ENCODE data around the gene PEAR1. TPM values are rescaled to one million over a fixed set of nuclear protein-coding genes. Genes with fewer than 3 reads are reported as not detected.

The PEAR1 gene
- total and polyA plus RNA-seq, 8 donors = 1.2 to 16.3 (median 2.7) TPM

DNA sequence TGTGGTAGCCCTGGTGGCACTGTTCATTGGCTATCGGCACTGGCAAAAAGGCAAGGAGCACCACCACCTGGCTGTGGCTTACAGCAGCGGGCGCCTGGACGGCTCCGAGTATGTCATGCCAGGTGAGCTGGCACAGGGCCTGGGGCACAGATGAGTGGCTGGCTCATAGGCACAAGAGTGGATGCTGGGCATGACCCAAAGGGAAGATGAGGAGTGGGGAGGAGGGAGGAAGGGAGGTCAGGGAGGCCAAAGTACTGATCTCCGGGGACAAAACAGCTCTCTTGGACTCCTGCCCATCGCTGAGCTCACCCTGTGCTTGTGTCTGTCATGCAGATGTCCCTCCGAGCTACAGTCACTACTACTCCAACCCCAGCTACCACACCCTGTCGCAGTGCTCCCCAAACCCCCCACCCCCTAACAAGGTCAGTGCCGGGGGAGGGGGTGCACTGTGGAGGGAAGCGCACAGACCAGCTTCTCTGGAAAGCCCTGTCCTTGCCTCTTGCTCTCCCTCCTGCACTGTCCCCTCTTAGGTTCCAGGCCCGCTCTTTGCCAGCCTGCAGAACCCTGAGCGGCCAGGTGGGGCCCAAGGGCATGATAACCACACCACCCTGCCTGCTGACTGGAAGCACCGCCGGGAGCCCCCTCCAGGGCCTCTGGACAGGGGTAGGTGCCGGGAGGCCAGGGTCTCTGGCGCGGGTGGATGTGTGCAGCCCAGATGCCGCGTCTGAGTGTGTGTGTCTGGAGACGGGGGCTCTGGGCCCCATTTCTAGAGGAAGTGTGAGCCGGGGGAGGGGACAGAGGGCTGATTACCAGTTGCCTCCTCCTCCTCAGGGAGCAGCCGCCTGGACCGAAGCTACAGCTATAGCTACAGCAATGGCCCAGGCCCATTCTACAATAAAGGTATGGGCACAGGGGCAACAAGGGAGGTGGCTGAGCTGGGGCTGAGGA lies 19.6 kb downstream of the PEAR1 start:
- Histone ChIP-seq H3K4me1 (peaks cover 0 to 18% (median 13%) of the 10 kb centered on the region in 4 donors), H3K27me3 (peaks cover 0 to 66% (median 7%) of the 10 kb centered on the region in 3 donors), H3K4me3 (no peak overlapping the region), H3K36me3 (peaks cover 3 to 39% (median 27%) of the 10 kb centered on the region in 4 donors), H3K27ac (no peak overlapping the region), H3K9me3 (peaks cover 0 to 3% (median 0%) of the 10 kb centered on the region in 4 donors)
- peak in 1 of 2 donors; percentile 61 for DNase-seq
- intact Hi-C loops (cut with DNase I; ENCODE audit: low total_unique reads) = no loop called here
- WGBS, 5 donors = 50 to 74% (median 69%) methylated on average over 21 to 24 of the region's 24 CpGs
- TF ChIP-seq POLR2AphosphoS5 (IDR thresholded peaks at IDR 0.05) (no peak), POLR2A (IDR thresholded peaks at IDR 0.05) (no peak), EP300 (IDR thresholded peaks at IDR 0.05) (no peak)
- TF ChIP-seq, protein P1, sequence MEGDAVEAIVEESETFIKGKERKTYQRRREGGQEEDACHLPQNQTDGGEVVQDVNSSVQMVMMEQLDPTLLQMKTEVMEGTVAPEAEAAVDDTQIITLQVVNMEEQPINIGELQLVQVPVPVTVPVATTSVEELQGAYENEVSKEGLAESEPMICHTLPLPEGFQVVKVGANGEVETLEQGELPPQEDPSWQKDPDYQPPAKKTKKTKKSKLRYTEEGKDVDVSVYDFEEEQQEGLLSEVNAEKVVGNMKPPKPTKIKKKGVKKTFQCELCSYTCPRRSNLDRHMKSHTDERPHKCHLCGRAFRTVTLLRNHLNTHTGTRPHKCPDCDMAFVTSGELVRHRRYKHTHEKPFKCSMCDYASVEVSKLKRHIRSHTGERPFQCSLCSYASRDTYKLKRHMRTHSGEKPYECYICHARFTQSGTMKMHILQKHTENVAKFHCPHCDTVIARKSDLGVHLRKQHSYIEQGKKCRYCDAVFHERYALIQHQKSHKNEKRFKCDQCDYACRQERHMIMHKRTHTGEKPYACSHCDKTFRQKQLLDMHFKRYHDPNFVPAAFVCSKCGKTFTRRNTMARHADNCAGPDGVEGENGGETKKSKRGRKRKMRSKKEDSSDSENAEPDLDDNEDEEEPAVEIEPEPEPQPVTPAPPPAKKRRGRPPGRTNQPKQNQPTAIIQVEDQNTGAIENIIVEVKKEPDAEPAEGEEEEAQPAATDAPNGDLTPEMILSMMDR (IDR thresholded peaks at IDR 0.05) = no peak

DNA sequence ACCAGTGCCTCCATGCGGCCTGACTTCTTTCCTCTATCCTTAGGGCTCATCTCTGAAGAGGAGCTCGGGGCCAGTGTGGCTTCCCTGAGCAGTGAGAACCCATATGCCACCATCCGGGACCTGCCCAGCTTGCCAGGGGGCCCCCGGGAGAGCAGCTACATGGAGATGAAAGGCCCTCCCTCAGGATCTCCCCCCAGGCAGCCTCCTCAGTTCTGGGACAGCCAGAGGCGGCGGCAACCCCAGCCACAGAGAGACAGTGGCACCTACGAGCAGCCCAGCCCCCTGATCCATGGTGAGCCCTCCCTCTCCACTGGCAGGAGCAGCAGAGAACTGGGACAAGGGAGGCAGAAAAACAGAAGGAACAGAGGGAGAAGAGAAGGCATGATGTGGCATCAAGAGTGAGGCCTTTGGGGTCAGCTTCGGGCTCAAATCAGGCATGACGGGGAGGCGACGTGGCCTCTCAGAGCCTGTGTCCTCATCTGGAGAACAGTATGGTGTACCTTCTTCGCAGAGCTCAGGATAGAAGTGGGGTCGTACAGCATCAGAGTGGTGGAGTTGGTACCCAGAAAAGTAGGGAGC lies 20.4 kb downstream of the PEAR1 start:
- peaks cover 3 to 33% (median 27%) of the 10 kb centered on the region in 4 donors for H3K36me3 ChIP-seq
- peaks cover 0 to 10% (median 9%) of the 10 kb centered on the region in 4 donors for H3K4me1 ChIP-seq
- TF ChIP-seq EP300 (IDR thresholded peaks at IDR 0.05) = no peak
- no peak for TF ChIP-seq POLR2A (IDR thresholded peaks at IDR 0.05)
- TF ChIP-seq, protein P1 (IDR thresholded peaks at IDR 0.05) = no peak
- TF ChIP-seq POLR2AphosphoS5 (IDR thresholded peaks at IDR 0.05) = no peak
- peaks cover 0 to 9% (median 0%) of the 10 kb centered on the region in 4 donors for H3K9me3 ChIP-seq
- intact Hi-C loops (cut with DNase I; ENCODE audit: low total_unique reads) = no loop called here
- no peak overlapping the region for H3K27ac ChIP-seq
- 78 to 93% (median 86%) methylated on average over 10 to 13 of the region's 13 CpGs for WGBS, 5 donors
- DNase-seq = no peak
- H3K4me3 ChIP-seq = no peak overlapping the region
- peaks cover 0 to 61% (median under 1%) of the 10 kb centered on the region in 3 donors for H3K27me3 ChIP-seq

DNA sequence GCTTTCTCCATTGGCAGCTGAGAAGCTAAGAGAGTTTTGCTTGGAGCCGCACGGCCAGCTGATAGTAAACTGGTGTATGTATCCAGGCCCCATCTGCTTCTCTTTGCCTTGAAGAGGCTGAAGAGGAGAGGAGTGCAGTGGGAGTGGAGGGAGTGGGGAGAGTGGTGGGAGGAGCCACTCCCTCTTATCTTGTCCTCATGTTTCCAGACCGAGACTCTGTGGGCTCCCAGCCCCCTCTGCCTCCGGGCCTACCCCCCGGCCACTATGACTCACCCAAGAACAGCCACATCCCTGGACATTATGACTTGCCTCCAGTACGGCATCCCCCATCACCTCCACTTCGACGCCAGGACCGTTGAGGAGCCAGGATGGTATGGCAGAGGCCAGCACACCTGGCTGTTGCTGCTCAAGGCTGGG lies 20.9 kb downstream of the PEAR1 start:
- 74 to 84% (median 81%) methylated on average over 9 of the region's 9 CpGs for WGBS, 5 donors

More for the DNA sequence above, 20.9 kb downstream of the PEAR1 start:
- Histone ChIP-seq H3K36me3 (peaks cover 3 to 33% (median 27%) of the 10 kb centered on the region in 4 donors), H3K4me3 (no peak overlapping the region), H3K27ac (no peak overlapping the region), H3K27me3 (peaks cover 0 to 60% (median 0%) of the 10 kb centered on the region in 3 donors), H3K4me1 (peaks cover 0 to 10% (median 9%) of the 10 kb centered on the region in 4 donors), H3K9me3 (peaks cover 0 to 9% (median 0%) of the 10 kb centered on the region in 4 donors)
- DNase-seq = no peak
- TF ChIP-seq EP300 (IDR thresholded peaks at IDR 0.05) = no peak
- TF ChIP-seq POLR2AphosphoS5 (IDR thresholded peaks at IDR 0.05) = no peak
- TF ChIP-seq POLR2A (IDR thresholded peaks at IDR 0.05) = no peak
- TF ChIP-seq, protein P1 (IDR thresholded peaks at IDR 0.05) = no peak
- intact Hi-C loops (cut with DNase I; ENCODE audit: low total_unique reads) = no loop called here
